ENCODE results near the gene MEIS2.

DNA sequence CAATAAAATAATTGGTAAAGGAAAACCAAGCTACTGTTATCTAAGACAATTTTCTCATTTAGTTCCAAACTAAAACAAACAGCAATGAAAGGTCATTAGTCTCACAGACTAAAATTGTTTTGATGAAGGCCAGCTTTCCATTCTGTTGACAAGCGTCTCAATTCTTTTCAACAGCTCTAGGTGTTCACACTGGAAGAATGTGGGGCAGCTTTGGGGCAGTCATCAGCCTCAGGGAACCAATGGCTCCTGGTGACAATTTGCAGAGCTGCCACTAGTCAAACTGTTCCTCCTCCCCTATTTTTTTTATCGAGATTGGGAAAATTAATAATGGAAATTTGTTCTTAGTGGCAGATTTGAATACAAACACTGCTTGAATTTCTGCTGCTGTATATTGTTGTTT, 104.2 kb downstream of the MEIS2 start:
- TF ChIP-seq ZNF239 (tag by site-specific recombination; IDR thresholded peaks at IDR 0.05) (no peak), MYNN (tag by site-specific recombination; IDR thresholded peaks at IDR 0.05; ENCODE audit: borderline replicate concordance) (no peak), ZNF560 (tag by site-specific recombination; IDR thresholded peaks at IDR 0.05; ENCODE audit: borderline replicate concordance) (no peak), ZNF776 (tag by site-specific recombination; IDR thresholded peaks at IDR 0.05; ENCODE audit: borderline replicate concordance) (no peak), SP2 (tag by site-specific recombination; IDR thresholded peaks at IDR 0.05) (no peak), ZFP3 (tag by site-specific recombination; IDR thresholded peaks at IDR 0.05; ENCODE audit: low read depth) (no peak), ZNF654 (tag by site-specific recombination; IDR thresholded peaks at IDR 0.05; ENCODE audit: low read depth) (no peak), ZNF121 (tag by site-specific recombination; IDR thresholded peaks at IDR 0.05) (no peak), ZNF221 (tag by site-specific recombination; IDR thresholded peaks at IDR 0.05; ENCODE audit: borderline replicate concordance) (no peak), SALL2 (tag by site-specific recombination; IDR thresholded peaks at IDR 0.05; ENCODE audit: borderline replicate concordance) (no peak)
- TF ChIP-seq, protein P1, sequence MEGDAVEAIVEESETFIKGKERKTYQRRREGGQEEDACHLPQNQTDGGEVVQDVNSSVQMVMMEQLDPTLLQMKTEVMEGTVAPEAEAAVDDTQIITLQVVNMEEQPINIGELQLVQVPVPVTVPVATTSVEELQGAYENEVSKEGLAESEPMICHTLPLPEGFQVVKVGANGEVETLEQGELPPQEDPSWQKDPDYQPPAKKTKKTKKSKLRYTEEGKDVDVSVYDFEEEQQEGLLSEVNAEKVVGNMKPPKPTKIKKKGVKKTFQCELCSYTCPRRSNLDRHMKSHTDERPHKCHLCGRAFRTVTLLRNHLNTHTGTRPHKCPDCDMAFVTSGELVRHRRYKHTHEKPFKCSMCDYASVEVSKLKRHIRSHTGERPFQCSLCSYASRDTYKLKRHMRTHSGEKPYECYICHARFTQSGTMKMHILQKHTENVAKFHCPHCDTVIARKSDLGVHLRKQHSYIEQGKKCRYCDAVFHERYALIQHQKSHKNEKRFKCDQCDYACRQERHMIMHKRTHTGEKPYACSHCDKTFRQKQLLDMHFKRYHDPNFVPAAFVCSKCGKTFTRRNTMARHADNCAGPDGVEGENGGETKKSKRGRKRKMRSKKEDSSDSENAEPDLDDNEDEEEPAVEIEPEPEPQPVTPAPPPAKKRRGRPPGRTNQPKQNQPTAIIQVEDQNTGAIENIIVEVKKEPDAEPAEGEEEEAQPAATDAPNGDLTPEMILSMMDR (tag by site-specific recombination; IDR thresholded peaks at IDR 0.05): no peak
- TF ChIP-seq, protein P2, sequence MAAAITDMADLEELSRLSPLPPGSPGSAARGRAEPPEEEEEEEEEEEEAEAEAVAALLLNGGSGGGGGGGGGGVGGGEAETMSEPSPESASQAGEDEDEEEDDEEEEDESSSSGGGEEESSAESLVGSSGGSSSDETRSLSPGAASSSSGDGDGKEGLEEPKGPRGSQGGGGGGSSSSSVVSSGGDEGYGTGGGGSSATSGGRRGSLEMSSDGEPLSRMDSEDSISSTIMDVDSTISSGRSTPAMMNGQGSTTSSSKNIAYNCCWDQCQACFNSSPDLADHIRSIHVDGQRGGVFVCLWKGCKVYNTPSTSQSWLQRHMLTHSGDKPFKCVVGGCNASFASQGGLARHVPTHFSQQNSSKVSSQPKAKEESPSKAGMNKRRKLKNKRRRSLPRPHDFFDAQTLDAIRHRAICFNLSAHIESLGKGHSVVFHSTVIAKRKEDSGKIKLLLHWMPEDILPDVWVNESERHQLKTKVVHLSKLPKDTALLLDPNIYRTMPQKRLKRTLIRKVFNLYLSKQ (tag by site-specific recombination; IDR thresholded peaks at IDR 0.05; ENCODE audit: borderline replicate concordance): no peak
- TF ChIP-seq, protein P3, sequence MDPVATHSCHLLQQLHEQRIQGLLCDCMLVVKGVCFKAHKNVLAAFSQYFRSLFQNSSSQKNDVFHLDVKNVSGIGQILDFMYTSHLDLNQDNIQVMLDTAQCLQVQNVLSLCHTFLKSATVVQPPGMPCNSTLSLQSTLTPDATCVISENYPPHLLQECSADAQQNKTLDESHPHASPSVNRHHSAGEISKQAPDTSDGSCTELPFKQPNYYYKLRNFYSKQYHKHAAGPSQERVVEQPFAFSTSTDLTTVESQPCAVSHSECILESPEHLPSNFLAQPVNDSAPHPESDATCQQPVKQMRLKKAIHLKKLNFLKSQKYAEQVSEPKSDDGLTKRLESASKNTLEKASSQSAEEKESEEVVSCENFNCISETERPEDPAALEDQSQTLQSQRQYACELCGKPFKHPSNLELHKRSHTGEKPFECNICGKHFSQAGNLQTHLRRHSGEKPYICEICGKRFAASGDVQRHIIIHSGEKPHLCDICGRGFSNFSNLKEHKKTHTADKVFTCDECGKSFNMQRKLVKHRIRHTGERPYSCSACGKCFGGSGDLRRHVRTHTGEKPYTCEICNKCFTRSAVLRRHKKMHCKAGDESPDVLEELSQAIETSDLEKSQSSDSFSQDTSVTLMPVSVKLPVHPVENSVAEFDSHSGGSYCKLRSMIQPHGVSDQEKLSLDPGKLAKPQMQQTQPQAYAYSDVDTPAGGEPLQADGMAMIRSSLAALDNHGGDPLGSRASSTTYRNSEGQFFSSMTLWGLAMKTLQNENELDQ (tag by site-specific recombination; IDR thresholded peaks at IDR 0.05; ENCODE audit: low read depth): no peak

Data from HEK293 (cell line).